ENCODE measurements around the gene LARGE1.

GRCh38 chr22:33835265-33835664 is 85.0 kb downstream of the LARGE1 start:
- TF ChIP-seq POLR2AphosphoS5 (IDR thresholded peaks at IDR 0.05) (no peak), CTCF (IDR thresholded peaks at IDR 0.05) (no peak)
